Limb (tissue), 2 donors: ENCODE results near the gene EXOSC7.
"Not testable (repeated sequence)": the region's sequence is repeated elsewhere in the genome, so short reads cannot be mapped to it uniquely, and the experiment has no call there.

Source experiments
- DNase-seq, 2 donors: peaks; one replicate each; pipeline ENCODE4 v3.0.0-alpha.2; 2016; ENCODE audit errors: extremely low spot score in 2 of 2

The EXOSC7 gene

GRCh38 chr3:44962621-44963393 lies 13.2 kb upstream of the EXOSC7 start:
- DNase-seq: no peak

- no peak for DNase-seq
Measured at GRCh38 chr3:44963571-44964325, 12.3 kb upstream of the EXOSC7 start.

- no peak for DNase-seq
Measured at GRCh38 chr3:44965165-44965564, 10.9 kb upstream of the EXOSC7 start.

GRCh38 chr3:44966795-44967278 lies 9.2 kb upstream of the EXOSC7 start:
- no peak for DNase-seq

- DNase-seq: no peak
Measured at GRCh38 chr3:44968447-44968858, 7.6 kb upstream of the EXOSC7 start.

- no peak for DNase-seq
Measured at GRCh38 chr3:44969154-44969827, 6.8 kb upstream of the EXOSC7 start.

GRCh38 chr3:44969828-44970179 lies 6.2 kb upstream of the EXOSC7 start:
- no peak for DNase-seq

- DNase-seq: no peak
Measured at GRCh38 chr3:44970926-44971490, 5.0 kb upstream of the EXOSC7 start.

GRCh38 chr3:44974416-44974815 lies 1.6 kb upstream of the EXOSC7 start:
- DNase-seq: no peak

- no peak for DNase-seq
Measured at GRCh38 chr3:44981220-44981619, 5.2 kb downstream of the EXOSC7 start.

- no peak for DNase-seq
Measured at GRCh38 chr3:44981751-44982150, 5.7 kb downstream of the EXOSC7 start.

GRCh38 chr3:44982817-44983216 lies 6.8 kb downstream of the EXOSC7 start:
- no peak for DNase-seq

- no peak for DNase-seq
Measured at GRCh38 chr3:44983484-44983941, 7.5 kb downstream of the EXOSC7 start.

- no peak for DNase-seq
Measured at GRCh38 chr3:44984335-44984734, 8.3 kb downstream of the EXOSC7 start.

- DNase-seq: not testable (repeated sequence)
Measured at GRCh38 chr3:44986330-44986729, 10.3 kb downstream of the EXOSC7 start.

GRCh38 chr3:44987332-44987731 lies 11.3 kb downstream of the EXOSC7 start:
- DNase-seq: no peak

- DNase-seq: no peak
Measured at GRCh38 chr3:44988073-44988472, 12.0 kb downstream of the EXOSC7 start.

- no peak for DNase-seq
Measured at GRCh38 chr3:44989141-44989540, 13.1 kb downstream of the EXOSC7 start.

- no peak for DNase-seq
Measured at GRCh38 chr3:44989636-44990373, 13.8 kb downstream of the EXOSC7 start.

GRCh38 chr3:44991326-44991725 lies 15.3 kb downstream of the EXOSC7 start:
- DNase-seq: no peak
